PFSK-1 (cell line): ENCODE data around the gene CDH8.

ENCODE experiments used
- POLR2AphosphoS5 ChIP-seq: IDR thresholded peaks from 2 replicates; pipeline ENCODE4 v1.6.1; 2012; ENCODE audit warnings: low read depth, mild to moderate bottlenecking, control low read depth, low read length, moderate library complexity
- REST ChIP-seq, 2 experiments: IDR thresholded peaks; 2 replicates each; pipeline versions ENCODE4 v1.6.1 to v1.8.0; 2011 to 2012; ENCODE audit warnings: low read depth in 2 of 2, low read length in 2 of 2, control low read depth in 1 of 2, inconsistent platforms in 1 of 2, mild to moderate bottlenecking in 1 of 2, moderate library complexity in 1 of 2; ENCODE audit not compliant: insufficient read depth in 1 of 2
- SIN3A ChIP-seq: IDR thresholded peaks from 2 replicates; pipeline ENCODE4 v1.6.1; 2012; ENCODE audit warnings: mild to moderate bottlenecking, low read length, moderate library complexity, borderline replicate concordance; ENCODE audit not compliant: insufficient read depth
- TAF1 ChIP-seq: IDR thresholded peaks from 2 replicates; pipeline ENCODE4 v1.6.1; 2012; ENCODE audit warnings: low read length, control low read depth, borderline replicate concordance; ENCODE audit not compliant: insufficient read depth

- TF ChIP-seq REST (IDR thresholded peaks at IDR 0.05; ENCODE audit: insufficient read depth in 1 of 2, low read depth in 2 of 2, low read length in 2 of 2) = no peak
- TF ChIP-seq SIN3A = no peak
- no peak for TF ChIP-seq TAF1
- no peak for TF ChIP-seq POLR2AphosphoS5
Measured at GRCh38 chr16:62038225-62038624, 2.0 kb upstream of the CDH8 start.
